K562 (cell line): ENCODE data around the gene C2CD2. TPM values are rescaled to one million over a fixed set of nuclear protein-coding genes. Genes with fewer than 3 reads are reported as not detected.

ENCODE experiments used
- ASH1L ChIP-seq: fragments of 450-650 bp; IDR thresholded peaks from 2 replicates; pipeline ENCODE4 v1.6.1; 2018; ENCODE audit warnings: borderline replicate concordance, mild to moderate bottlenecking, low read depth; ENCODE audit not compliant: partially characterized antibody
- BRF1 ChIP-seq: IDR thresholded peaks from 3 replicates; pipeline ENCODE4 v1.6.1; 2011; ENCODE audit warnings: borderline replicate concordance, mild to moderate bottlenecking; ENCODE audit not compliant: insufficient read length; ENCODE audit errors: extremely low read depth
- CBX2 ChIP-seq: fragments of 200-600 bp; sonication (generic); IDR thresholded peaks from one replicate; pipeline ENCODE4 v1.6.1; 2012; ENCODE audit warnings: mild to moderate bottlenecking, low read length, inconsistent platforms; ENCODE audit not compliant: insufficient read depth, poor library complexity, severe bottlenecking
- CTCFL ChIP-seq: IDR thresholded peaks from 2 replicates; pipeline ENCODE4 v1.6.1; 2011; ENCODE audit warnings: borderline replicate concordance, low read depth, mild to moderate bottlenecking, moderate library complexity, low read length; ENCODE audit not compliant: insufficient read depth, poor library complexity, severe bottlenecking
- E2F8 ChIP-seq: fragments of 450-650 bp; IDR thresholded peaks from 2 replicates; pipeline ENCODE4 v1.7.1; 2018; ENCODE audit warnings: mild to moderate bottlenecking, low read depth; ENCODE audit not compliant: partially characterized antibody
- ELF1 ChIP-seq: fragments of 200-800 bp; sonication (Bioruptor generic); IDR thresholded peaks from 2 replicates; pipeline ENCODE4 v1.6.1; 2016; ENCODE audit warnings: missing genetic modification characterization, missing compliant biosample characterization
- HCFC1 ChIP-seq: IDR thresholded peaks from 2 replicates; pipeline ENCODE4 v1.6.1; 2012; ENCODE audit warnings: low read depth, low read length, improper control_type of control experiment
- MYC ChIP-seq, 2 experiments: fragments of 250-450 bp in 1 of 2; sonication (Bioruptor Pico) in 1 of 2; IDR thresholded peaks; 2 replicates each; pipeline versions ENCODE4 v1.5.1 to v1.6.1; 2012 to 2021; ENCODE audit warnings: low read depth in 2 of 2, borderline replicate concordance in 1 of 2, improper control_type of control experiment in 1 of 2, low read length in 1 of 2, mild to moderate bottlenecking in 1 of 2, moderate library complexity in 1 of 2
- PBX2 ChIP-seq, 2 experiments: IDR thresholded peaks in 1 of 2; conservative IDR thresholded peaks in 1 of 2; 2 replicates each; pipeline ENCODE4 v1.6.1; 2016; ENCODE audit warnings: low read depth in 2 of 2, mild to moderate bottlenecking in 1 of 2, missing compliant biosample characterization in 1 of 2, missing genetic modification characterization in 1 of 2, moderate library complexity in 1 of 2
- PHF21A ChIP-seq: fragments of 450-650 bp; IDR thresholded peaks from 2 replicates; pipeline ENCODE4 v1.6.1; 2017; ENCODE audit warnings: low read depth, borderline replicate concordance
- PML ChIP-seq: IDR thresholded peaks from 2 replicates; pipeline ENCODE4 v1.6.1; 2012; ENCODE audit warnings: low read length, inconsistent platforms
- SRF ChIP-seq, 2 experiments: fragments of 250-450, 450-650 bp in 1 of 2; sonication (Bioruptor Pico) in 1 of 2; sonication (generic) in 1 of 2; formaldehyde crosslinking; IDR thresholded peaks; 2 replicates each; pipeline versions ENCODE4 v1.5.0 to v1.5.1; 2020 to 2022; ENCODE audit warnings: mild to moderate bottlenecking in 1 of 2, missing genetic modification reagents in 1 of 2
- YY1 ChIP-seq, 3 experiments: IDR thresholded peaks; 2 replicates each; pipeline ENCODE4 v1.6.1; 2011; ENCODE audit warnings: low read length in 2 of 3, mild to moderate bottlenecking in 2 of 3, moderate library complexity in 2 of 3, borderline replicate concordance in 1 of 3, control low read depth in 1 of 3, low read depth in 1 of 3; ENCODE audit not compliant: insufficient read depth in 3 of 3, insufficient replicate concordance in 2 of 3, control insufficient read depth in 1 of 3, insufficient read length in 1 of 3; ENCODE audit errors: extremely low read depth in 1 of 3
- ZFP91 ChIP-seq: sonication (generic); formaldehyde crosslinking; IDR thresholded peaks from 2 replicates; pipeline ENCODE4 v1.8.0; 2022; ENCODE audit warnings: mild to moderate bottlenecking, missing genetic modification reagents
- polyA plus RNA-seq, 8 experiments: library from polyadenylated mRNA; depleted of rRNA in 4 of 8; stranded (reverse) in 5 of 8; unstranded in 3 of 8; fragments of >200 nt; fragmentation: Nextera tagmentation in 2 of 8; fragmentation: Illumina TruSeq in 1 of 8; extraction: Ambion mirVana in 2 of 8; extraction: Trizol in 1 of 8; gene quantifications; 2 replicates each; pipeline versions ENCODE4 v1.2.1 to v1.2.3, GENCODE V29; 2011 to 2014; ENCODE audit warnings: inconsistent platforms in 1 of 8, missing spikeins in 1 of 8
- total RNA-seq, 7 experiments: library from RNA; depleted of rRNA in 6 of 7; stranded (reverse); fragments of >200 nt in 6 of 7; fragmentation: Illumina TruSeq in 2 of 7; extraction: Trizol in 2 of 7; gene quantifications; 2 replicates each; pipeline versions ENCODE4 v1.2.1 to v1.2.3, GENCODE V29; 2011 to 2021; ENCODE audit warnings: low replicate concordance in 1 of 7

C2CD2 gene
- total and polyA plus RNA-seq, 9 of the 15 experiments (the other 6 are each of a cell fraction or from before 2014, with no cell fraction given) = 1.3 to 21.6 (median 12.1) TPM

GRCh38 chr21:41847066-41847804, 106.6 kb downstream of the C2CD2 start (continued):
- TF ChIP-seq YY1 (IDR thresholded peaks at IDR 0.05; ENCODE audit: borderline replicate concordance in 1 of 3, control insufficient read depth in 1 of 3, extremely low read depth in 1 of 3, insufficient read depth in 3 of 3, insufficient read length in 1 of 3, insufficient replicate concordance in 2 of 3, low read depth in 1 of 3, low read length in 2 of 3) (no peak), PBX2 (CRISPR knock-in tag; IDR thresholded peaks at IDR 0.05; ENCODE audit: low read depth) (0 out of 2 replicates have a peak, but pooled peaks have one; percentile 27), PBX2 (tag; conservative IDR thresholded peaks at IDR 0.05; ENCODE audit: low read depth) (peak; percentile 39; the same call in 1 of the 2 replicates), ELF1 (no peak), SRF (CRISPR knock-in tag; IDR thresholded peaks at IDR 0.05) (no peak), ASH1L (no peak), E2F8 (no peak), BRF1 (no peak), HCFC1 (peak; percentile 21; the same call in 1 of the 2 replicates), CTCFL (peak; percentile 97), MYC (IDR thresholded peaks at IDR 0.05; ENCODE audit: low read depth, low read length) (0 out of 2 replicates have a peak, but pooled peaks have one; percentile 30), MYC (CRISPR knock-in tag; IDR thresholded peaks at IDR 0.05; ENCODE audit: borderline replicate concordance, low read depth) (no peak), PML (no peak), CBX2 (no peak), PHF21A (no peak), ZFP91 (CRISPR knock-in tag) (no peak)
